ENCODE data around the gene SPCS1.
"Not testable (repeated sequence)": the region's sequence is repeated elsewhere in the genome, so short reads cannot be mapped to it uniquely, and the experiment has no call there.

SPCS1 gene

GRCh38 chr3:52705688-52706686 is at the start of gene SPCS1, which contains the start of gene GLT8D1:
Gene SPCS1 (plus strand): TSS chr3:52706106. CDS start chr3:52706247, 141 bp downstream.
Gene GLT8D1 (minus strand): TSS chr3:52705791. CDS start chr3:52700460, 5,331 bp downstream.
- ATAC-seq (ENCODE audit: low read depth) (peak; percentile 87), DNase-seq (ENCODE audit: low spot score in 2 of 2) (peak; percentile 87 to 92)
- H3K4me1 Mint-ChIP-seq = peaks cover 22% of the 10 kb centered on the region
- H3K36me3 Mint-ChIP-seq = peaks cover 3% of the 10 kb centered on the region
- H3K27me3 Mint-ChIP-seq = no peaks in the 10 kb centered on the region
- no peaks in the 10 kb centered on the region for H3K9me3 Mint-ChIP-seq
- peak within 1 kb of the TSS; percentile 92 for H3K27ac Mint-ChIP-seq
- peak within 1 kb of the TSS; percentile 98 for H3K4me3 Mint-ChIP-seq

GRCh38 chr3:52660046-52660445 is 45.9 kb upstream of the SPCS1 start:
- no peaks in the 10 kb centered on the region for H3K27me3 Mint-ChIP-seq
- peaks cover 25% of the 10 kb centered on the region for H3K36me3 Mint-ChIP-seq
- ATAC-seq (ENCODE audit: low read depth) (no peak), DNase-seq (ENCODE audit: low spot score in 2 of 2) (no peak)
- H3K27ac Mint-ChIP-seq = no peak overlapping the region
- H3K4me3 Mint-ChIP-seq = no peak overlapping the region
- H3K9me3 Mint-ChIP-seq = no peaks in the 10 kb centered on the region
- H3K4me1 Mint-ChIP-seq = no peaks in the 10 kb centered on the region

GRCh38 chr3:52663098-52663497 is 42.8 kb upstream of the SPCS1 start:
- no peaks in the 10 kb centered on the region for H3K4me1 Mint-ChIP-seq
- no peak overlapping the region for H3K27ac Mint-ChIP-seq
- peaks cover 17% of the 10 kb centered on the region for H3K36me3 Mint-ChIP-seq

GRCh38 chr3:52670621-52671521 is 35.0 kb upstream of the SPCS1 start:
- Mint-ChIP-seq H3K27me3 (no peaks in the 10 kb centered on the region), H3K4me1 (peaks cover 12% of the 10 kb centered on the region), H3K36me3 (peaks cover 14% of the 10 kb centered on the region), H3K9me3 (no peaks in the 10 kb centered on the region), H3K27ac (peak overlapping the region; percentile 76), H3K4me3 (no peak overlapping the region)
- DNase-seq (ENCODE audit: low spot score in 2 of 2) = no peak
- ATAC-seq (ENCODE audit: low read depth) = no peak

More at GRCh38 chr3:52663098-52663497, 42.8 kb upstream of the SPCS1 start:
- H3K9me3 Mint-ChIP-seq = no peaks in the 10 kb centered on the region
- no peak for DNase-seq (ENCODE audit: low spot score in 2 of 2)
- no peaks in the 10 kb centered on the region for H3K27me3 Mint-ChIP-seq
- ATAC-seq (ENCODE audit: low read depth) = no peak
- H3K4me3 Mint-ChIP-seq = no peak overlapping the region

- Mint-ChIP-seq H3K27me3 (no peaks in the 10 kb centered on the region), H3K36me3 (peaks cover 19% of the 10 kb centered on the region), H3K4me1 (peaks cover 12% of the 10 kb centered on the region), H3K4me3 (no peak overlapping the region), H3K9me3 (no peaks in the 10 kb centered on the region), H3K27ac (peak overlapping the region; percentile 35)
- DNase-seq (ENCODE audit: low spot score in 2 of 2) (no peak), ATAC-seq (ENCODE audit: low read depth) (no peak)
These were observed 34.2 kb upstream of the SPCS1 start for GRCh38 chr3:52671676-52672075.

GRCh38 chr3:52676201-52676600 is 29.7 kb upstream of the SPCS1 start:
- H3K27ac Mint-ChIP-seq = peak overlapping the region; percentile 21
- peaks cover 13% of the 10 kb centered on the region for H3K4me1 Mint-ChIP-seq
- ATAC-seq (ENCODE audit: low read depth); DNase-seq (ENCODE audit: low spot score in 2 of 2); H3K27me3 Mint-ChIP-seq; H3K9me3 Mint-ChIP-seq; H3K4me3 Mint-ChIP-seq: not testable (repeated sequence)
- peaks cover 29% of the 10 kb centered on the region for H3K36me3 Mint-ChIP-seq

- no peaks in the 10 kb centered on the region for H3K9me3 Mint-ChIP-seq
- ATAC-seq (ENCODE audit: low read depth) = no peak
- DNase-seq (ENCODE audit: low spot score in 2 of 2) = no peak
- no peaks in the 10 kb centered on the region for H3K27me3 Mint-ChIP-seq
- peak overlapping the region; percentile 63 for H3K27ac Mint-ChIP-seq
- peaks cover 19% of the 10 kb centered on the region for H3K4me1 Mint-ChIP-seq
- no peak overlapping the region for H3K4me3 Mint-ChIP-seq
- peaks cover 28% of the 10 kb centered on the region for H3K36me3 Mint-ChIP-seq
These were observed 27.4 kb upstream of the SPCS1 start for GRCh38 chr3:52678265-52679198.

- Mint-ChIP-seq H3K4me3 (no peak overlapping the region), H3K27me3 (no peaks in the 10 kb centered on the region), H3K27ac (peak overlapping the region; percentile 63), H3K36me3 (peaks cover 28% of the 10 kb centered on the region), H3K9me3 (no peaks in the 10 kb centered on the region), H3K4me1 (peaks cover 19% of the 10 kb centered on the region)
- DNase-seq (ENCODE audit: low spot score in 2 of 2) (no peak), ATAC-seq (ENCODE audit: low read depth) (no peak)
These were observed 26.7 kb upstream of the SPCS1 start for GRCh38 chr3:52679199-52679538.

GRCh38 chr3:52679811-52680210 is 26.1 kb upstream of the SPCS1 start:
- no peak overlapping the region for H3K4me3 Mint-ChIP-seq
- H3K27ac Mint-ChIP-seq = no peak overlapping the region

GRCh38 chr3:52681596-52681995 is 24.3 kb upstream of the SPCS1 start:
- Mint-ChIP-seq H3K4me1 (peaks cover 23% of the 10 kb centered on the region), H3K36me3 (peaks cover 22% of the 10 kb centered on the region), H3K27me3 (no peaks in the 10 kb centered on the region), H3K9me3 (no peaks in the 10 kb centered on the region), H3K27ac (peak overlapping the region; percentile 81), H3K4me3 (no peak overlapping the region)
- no peak for ATAC-seq (ENCODE audit: low read depth)
- no peak for DNase-seq (ENCODE audit: low spot score in 2 of 2)

More at GRCh38 chr3:52679811-52680210, 26.1 kb upstream of the SPCS1 start:
- Mint-ChIP-seq H3K36me3 (peaks cover 28% of the 10 kb centered on the region), H3K27me3 (no peaks in the 10 kb centered on the region), H3K9me3 (no peaks in the 10 kb centered on the region), H3K4me1 (peaks cover 22% of the 10 kb centered on the region)
- DNase-seq (ENCODE audit: low spot score in 2 of 2) = no peak
- no peak for ATAC-seq (ENCODE audit: low read depth)

- ATAC-seq (ENCODE audit: low read depth) (no peak), DNase-seq (ENCODE audit: low spot score in 2 of 2) (no peak)
- H3K27ac Mint-ChIP-seq = peak overlapping the region; percentile 81
- H3K4me3 Mint-ChIP-seq = no peak overlapping the region
- H3K4me1 Mint-ChIP-seq = peaks cover 23% of the 10 kb centered on the region
- no peaks in the 10 kb centered on the region for H3K27me3 Mint-ChIP-seq
- H3K9me3 Mint-ChIP-seq = no peaks in the 10 kb centered on the region
- H3K36me3 Mint-ChIP-seq = peaks cover 18% of the 10 kb centered on the region
These were observed 23.9 kb upstream of the SPCS1 start for GRCh38 chr3:52682016-52682415.

- Mint-ChIP-seq H3K27me3 (no peaks in the 10 kb centered on the region), H3K4me1 (peaks cover 25% of the 10 kb centered on the region), H3K36me3 (peaks cover 18% of the 10 kb centered on the region), H3K9me3 (no peaks in the 10 kb centered on the region), H3K4me3 (no peak overlapping the region), H3K27ac (peak overlapping the region; percentile 20)
- no peak for ATAC-seq (ENCODE audit: low read depth)
- no peak for DNase-seq (ENCODE audit: low spot score in 2 of 2)
These were observed 22.3 kb upstream of the SPCS1 start for GRCh38 chr3:52683611-52684010.

- H3K36me3 Mint-ChIP-seq = peaks cover 18% of the 10 kb centered on the region
- no peaks in the 10 kb centered on the region for H3K27me3 Mint-ChIP-seq
- H3K27ac Mint-ChIP-seq = peak overlapping the region; percentile 98
- DNase-seq (ENCODE audit: low spot score in 2 of 2) = no peak
- peaks cover 21% of the 10 kb centered on the region for H3K4me1 Mint-ChIP-seq
- no peak for ATAC-seq (ENCODE audit: low read depth)
- H3K9me3 Mint-ChIP-seq = no peaks in the 10 kb centered on the region
- H3K4me3 Mint-ChIP-seq = no peak overlapping the region
These were observed 21.7 kb upstream of the SPCS1 start for GRCh38 chr3:52684184-52684583.

All from memory B cell (primary cell).